ENCODE measurements around the gene SPINDOC.

DNA sequence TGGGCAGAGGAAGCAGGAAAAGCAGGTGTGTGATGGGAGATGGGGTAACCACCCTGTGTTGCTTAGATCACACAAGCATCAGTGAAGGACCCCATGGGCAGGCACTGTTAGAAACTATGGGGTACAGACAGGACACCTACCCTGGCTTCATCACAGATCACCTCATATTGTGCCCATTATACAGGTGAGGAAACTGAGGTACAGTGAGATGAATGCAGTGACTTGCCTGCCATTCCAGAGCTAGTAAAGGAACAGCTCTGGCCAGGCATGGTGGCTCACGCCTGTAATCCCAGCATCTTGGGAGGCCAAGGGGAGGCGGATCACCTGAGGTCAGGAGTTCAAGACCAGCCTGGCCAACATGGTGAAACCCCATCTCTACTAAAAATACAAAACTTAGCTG lies 19.8 kb downstream of the SPINDOC start:
- no peak for TF ChIP-seq CBX3 (IDR thresholded peaks at IDR 0.05; ENCODE audit: low read depth)
- TF ChIP-seq CEBPB (IDR thresholded peaks at IDR 0.05; ENCODE audit: low read depth): no peak
- TF ChIP-seq, protein P1, sequence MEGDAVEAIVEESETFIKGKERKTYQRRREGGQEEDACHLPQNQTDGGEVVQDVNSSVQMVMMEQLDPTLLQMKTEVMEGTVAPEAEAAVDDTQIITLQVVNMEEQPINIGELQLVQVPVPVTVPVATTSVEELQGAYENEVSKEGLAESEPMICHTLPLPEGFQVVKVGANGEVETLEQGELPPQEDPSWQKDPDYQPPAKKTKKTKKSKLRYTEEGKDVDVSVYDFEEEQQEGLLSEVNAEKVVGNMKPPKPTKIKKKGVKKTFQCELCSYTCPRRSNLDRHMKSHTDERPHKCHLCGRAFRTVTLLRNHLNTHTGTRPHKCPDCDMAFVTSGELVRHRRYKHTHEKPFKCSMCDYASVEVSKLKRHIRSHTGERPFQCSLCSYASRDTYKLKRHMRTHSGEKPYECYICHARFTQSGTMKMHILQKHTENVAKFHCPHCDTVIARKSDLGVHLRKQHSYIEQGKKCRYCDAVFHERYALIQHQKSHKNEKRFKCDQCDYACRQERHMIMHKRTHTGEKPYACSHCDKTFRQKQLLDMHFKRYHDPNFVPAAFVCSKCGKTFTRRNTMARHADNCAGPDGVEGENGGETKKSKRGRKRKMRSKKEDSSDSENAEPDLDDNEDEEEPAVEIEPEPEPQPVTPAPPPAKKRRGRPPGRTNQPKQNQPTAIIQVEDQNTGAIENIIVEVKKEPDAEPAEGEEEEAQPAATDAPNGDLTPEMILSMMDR (IDR thresholded peaks at IDR 0.05 in 2 of 3, conservative IDR thresholded peaks at IDR 0.05 in 1 of 3; ENCODE audit: borderline replicate concordance in 1 of 3, insufficient read depth in 1 of 3, low read depth in 2 of 3, low read length in 2 of 3): no peak
- no peak for TF ChIP-seq POLR2A (IDR thresholded peaks at IDR 0.05; ENCODE audit: borderline replicate concordance, extremely low read depth, insufficient read depth, insufficient read length)
- TF ChIP-seq EZH2phosphoT487 (IDR thresholded peaks at IDR 0.05; ENCODE audit: borderline replicate concordance): no peak
- TF ChIP-seq EZH2 (IDR thresholded peaks at IDR 0.05): no peak
- TF ChIP-seq, protein P2, sequence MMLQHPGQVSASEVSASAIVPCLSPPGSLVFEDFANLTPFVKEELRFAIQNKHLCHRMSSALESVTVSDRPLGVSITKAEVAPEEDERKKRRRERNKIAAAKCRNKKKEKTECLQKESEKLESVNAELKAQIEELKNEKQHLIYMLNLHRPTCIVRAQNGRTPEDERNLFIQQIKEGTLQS (IDR thresholded peaks at IDR 0.05): no peak
- no peak for TF ChIP-seq ELF1 (IDR thresholded peaks at IDR 0.05; ENCODE audit: borderline replicate concordance, low read depth)
